DOHH2 (cell line): ENCODE results near the gene GBA3.

Source experiments
- CTCF ChIP-seq: fragments of 200-600 bp; sonication (generic); IDR thresholded peaks from one replicate; pipeline ENCODE4 v1.5.1; 2014; ENCODE audit warnings: antibody characterized with exemption, mild to moderate bottlenecking, low read depth, low read length; ENCODE audit not compliant: poor library complexity, severe bottlenecking
- EZH2phosphoT487 ChIP-seq: fragments of 200-600 bp; sonication (generic); IDR thresholded peaks from 2 replicates; pipeline ENCODE4 v1.6.1; 2017; ENCODE audit warnings: borderline replicate concordance, mild to moderate bottlenecking, antibody characterized with exemption, low read length, moderate library complexity, mixed read lengths

GRCh38 chr4:22650771-22651170 is 42.0 kb upstream of the GBA3 start:
- TF ChIP-seq CTCF (no peak), EZH2phosphoT487 (no peak)
